Vagina (tissue), 2 donors: Measurements from ENCODE around the gene ATP6V0D1.

Experiments
- POLR2A ChIP-seq, 2 donors: fragments of 450-650 bp; IDR thresholded peaks; one replicate each; pipeline ENCODE4 v1.6.1; 2017; ENCODE audit warnings: antibody characterized with exemption in 2 of 2, mild to moderate bottlenecking in 2 of 2, moderate library complexity in 2 of 2
- TF ChIP-seq, protein P1 (sequence below), 3 experiments: fragments of 450-650 bp in 2 of 3; fragments of 200-600 bp in 1 of 3; sonication (generic) in 1 of 3; IDR thresholded peaks; one replicate each; pipeline ENCODE4 v1.5.1; 2017 to 2019; ENCODE audit warnings: antibody characterized with exemption in 3 of 3, mild to moderate bottlenecking in 2 of 3, moderate library complexity in 2 of 3

DNA sequence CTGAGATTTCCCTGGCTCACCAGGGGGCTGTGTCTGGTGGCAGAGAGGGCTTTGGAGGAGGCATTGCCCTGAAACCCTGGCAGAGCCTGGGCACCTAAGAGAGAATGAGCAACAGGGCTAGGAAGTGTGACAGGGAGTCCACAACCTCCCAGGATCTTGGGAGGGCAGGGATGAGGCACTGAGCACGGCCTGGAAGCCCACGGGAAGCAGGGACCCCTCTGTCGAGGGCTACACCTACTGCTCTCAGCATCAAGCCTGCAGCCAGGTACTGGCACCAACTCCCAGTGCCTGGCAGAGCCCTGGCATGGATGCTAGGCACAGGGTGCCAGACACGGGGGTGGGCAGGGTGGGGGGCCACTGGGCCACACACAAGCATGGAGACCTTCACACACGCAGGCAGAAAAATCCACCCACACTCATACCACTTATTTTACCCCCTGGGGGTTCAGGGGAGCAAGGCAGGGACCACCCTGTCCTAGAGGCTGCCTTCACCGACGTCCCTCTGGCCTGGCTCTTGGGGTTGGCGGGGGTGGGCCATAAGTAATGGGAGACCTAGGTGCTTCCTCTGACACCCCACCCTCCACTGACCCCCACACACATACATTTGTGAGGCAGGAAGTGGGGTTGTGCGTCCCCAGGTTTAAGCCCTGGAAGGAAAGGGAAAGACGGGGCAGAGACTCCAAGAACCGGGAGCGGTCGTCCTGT is 51.0 kb downstream of the ATP6V0D1 start:
- TF ChIP-seq POLR2A (IDR thresholded peaks at IDR 0.05), result no peak
- TF ChIP-seq, protein P1, sequence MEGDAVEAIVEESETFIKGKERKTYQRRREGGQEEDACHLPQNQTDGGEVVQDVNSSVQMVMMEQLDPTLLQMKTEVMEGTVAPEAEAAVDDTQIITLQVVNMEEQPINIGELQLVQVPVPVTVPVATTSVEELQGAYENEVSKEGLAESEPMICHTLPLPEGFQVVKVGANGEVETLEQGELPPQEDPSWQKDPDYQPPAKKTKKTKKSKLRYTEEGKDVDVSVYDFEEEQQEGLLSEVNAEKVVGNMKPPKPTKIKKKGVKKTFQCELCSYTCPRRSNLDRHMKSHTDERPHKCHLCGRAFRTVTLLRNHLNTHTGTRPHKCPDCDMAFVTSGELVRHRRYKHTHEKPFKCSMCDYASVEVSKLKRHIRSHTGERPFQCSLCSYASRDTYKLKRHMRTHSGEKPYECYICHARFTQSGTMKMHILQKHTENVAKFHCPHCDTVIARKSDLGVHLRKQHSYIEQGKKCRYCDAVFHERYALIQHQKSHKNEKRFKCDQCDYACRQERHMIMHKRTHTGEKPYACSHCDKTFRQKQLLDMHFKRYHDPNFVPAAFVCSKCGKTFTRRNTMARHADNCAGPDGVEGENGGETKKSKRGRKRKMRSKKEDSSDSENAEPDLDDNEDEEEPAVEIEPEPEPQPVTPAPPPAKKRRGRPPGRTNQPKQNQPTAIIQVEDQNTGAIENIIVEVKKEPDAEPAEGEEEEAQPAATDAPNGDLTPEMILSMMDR (IDR thresholded peaks at IDR 0.05), result no peak
